Caki2 (cell line): ENCODE measurements around the gene MMP1. TPM values are rescaled to one million over a fixed set of nuclear protein-coding genes. Genes with fewer than 3 reads are reported as not detected.
"Not testable (repeated sequence)": the region's sequence is repeated elsewhere in the genome, so short reads cannot be mapped to it uniquely, and the experiment has no call there.

Experiments used
- DNase-seq: peaks from one replicate; pipeline ENCODE4 v3.0.0-alpha.2; 2015; ENCODE audit warnings: low read depth
- in situ Hi-C: cut with HindIII; loops from 2 replicates; pipeline ENCODE4 v1.10.0; 2016; ENCODE audit warnings: low sequenced_read_pairs, low pct_unique_long_range_greater_than_20kb, mixed read lengths
- total RNA-seq: library from RNA; depleted of rRNA; stranded (reverse); fragments of >200 nt; shearing (Covaris generic); gene quantifications from 2 replicates; pipeline ENCODE4 v1.2.3, GENCODE V29; 2014; ENCODE audit warnings: low replicate concordance; rRNA removed

Gene MMP1
- total RNA-seq, 1 experiment from 2014 or later, result 0.78 TPM

GRCh38 chr11:102773386-102773785, 24.6 kb downstream of the MMP1 start:
- DNase-seq, result no peak
- in situ Hi-C loops, result no loop called here

DNA sequence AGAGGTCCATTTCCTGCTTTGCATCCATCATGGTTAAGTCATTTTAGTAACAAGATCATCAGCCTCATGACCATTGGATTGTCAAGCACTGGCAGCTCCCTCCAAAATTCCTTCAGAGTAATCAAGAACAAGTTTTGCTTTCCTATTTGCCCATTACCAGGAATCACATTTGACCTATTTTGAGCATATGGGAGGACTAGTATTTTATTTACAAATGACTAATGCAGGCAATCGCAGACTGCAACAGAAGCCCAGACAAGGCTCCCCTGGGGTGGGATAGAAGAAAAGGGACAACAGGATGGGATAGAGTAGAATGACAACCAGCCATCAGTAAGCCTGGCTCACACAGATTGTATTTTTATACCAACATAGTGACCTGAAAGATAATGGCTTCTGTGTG, 26.6 kb downstream of the MMP1 start:
- in situ Hi-C loops, result no loop called here
- no peak for DNase-seq

DNA sequence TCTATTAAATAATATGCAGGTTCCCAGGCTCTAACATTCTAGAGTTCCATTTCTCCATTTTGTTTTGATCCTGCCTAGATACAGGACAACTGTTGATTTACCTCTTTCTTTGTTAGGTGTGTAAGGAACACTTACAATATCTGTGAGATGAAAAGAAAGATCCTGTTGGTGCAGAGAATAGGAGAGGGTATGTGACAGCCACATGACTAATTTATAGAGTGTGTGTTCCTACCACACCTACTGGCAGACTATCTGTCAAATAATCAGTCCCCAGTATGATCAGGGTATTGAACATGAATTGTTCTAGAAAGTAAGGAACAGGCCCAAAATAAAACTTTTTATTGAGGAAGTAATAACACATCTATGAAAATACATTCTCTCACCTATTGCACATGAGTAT, 27.8 kb downstream of the MMP1 start:
- in situ Hi-C loops, result no loop called here
- DNase-seq, result no peak

DNA sequence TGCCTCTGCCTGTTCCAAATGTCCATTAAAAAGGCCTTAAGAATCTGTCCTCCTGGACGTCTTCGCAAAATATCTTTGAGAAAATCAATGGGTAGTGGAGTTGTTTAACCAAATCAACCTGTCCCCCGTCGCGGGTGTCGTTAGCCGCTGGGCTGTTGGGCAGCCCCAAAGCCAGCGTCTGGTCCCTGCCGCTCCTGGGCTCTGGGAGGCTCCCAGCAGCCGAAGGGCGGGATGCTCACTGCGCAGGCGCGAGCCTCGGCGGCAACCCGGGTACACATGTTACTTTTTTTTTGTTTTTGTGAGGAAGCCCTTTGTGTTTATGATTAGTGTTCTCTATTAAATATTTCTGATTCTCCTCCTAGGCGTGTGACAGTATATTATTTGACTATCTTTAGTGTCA, 30.2 kb downstream of the MMP1 start:
- no peak for DNase-seq
- in situ Hi-C loops, result no loop called here

GRCh38 chr11:102763440-102763839, 34.5 kb downstream of the MMP1 start:
- no peak for DNase-seq
- in situ Hi-C loops, result no loop called here

GRCh38 chr11:102762361-102762767, 35.6 kb downstream of the MMP1 start:
- in situ Hi-C loops, result no loop called here
- DNase-seq, result peak; percentile 28

DNA sequence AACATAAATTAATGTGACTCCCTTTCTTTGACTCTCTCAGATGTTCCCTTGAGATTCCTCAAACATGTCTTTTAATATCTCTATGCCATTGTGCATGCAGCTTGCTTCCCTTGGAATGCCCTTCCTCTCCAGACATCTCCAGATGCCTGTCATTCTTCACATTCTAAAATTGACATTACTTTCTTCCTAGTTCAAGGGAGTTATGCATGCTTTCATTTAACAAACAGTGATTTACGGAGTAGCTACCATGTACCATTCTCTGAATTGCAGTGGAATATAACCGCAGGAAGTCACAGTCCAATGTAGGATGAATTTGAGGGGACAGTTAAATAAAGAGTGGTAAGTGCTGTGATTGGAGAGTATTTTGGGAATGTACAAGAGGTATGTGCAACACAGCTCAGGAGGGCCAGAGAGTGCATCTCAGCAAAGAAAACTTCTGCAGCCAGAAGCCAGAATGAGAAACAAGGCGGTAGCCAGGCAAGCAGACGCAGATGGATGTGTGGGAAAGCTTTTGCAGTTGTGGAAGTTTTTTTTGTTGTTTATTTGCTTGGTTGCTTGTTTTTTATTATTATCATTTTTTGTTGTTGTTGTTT, 36.2 kb downstream of the MMP1 start:
- in situ Hi-C loops, result no loop called here
- DNase-seq, result no peak

DNA sequence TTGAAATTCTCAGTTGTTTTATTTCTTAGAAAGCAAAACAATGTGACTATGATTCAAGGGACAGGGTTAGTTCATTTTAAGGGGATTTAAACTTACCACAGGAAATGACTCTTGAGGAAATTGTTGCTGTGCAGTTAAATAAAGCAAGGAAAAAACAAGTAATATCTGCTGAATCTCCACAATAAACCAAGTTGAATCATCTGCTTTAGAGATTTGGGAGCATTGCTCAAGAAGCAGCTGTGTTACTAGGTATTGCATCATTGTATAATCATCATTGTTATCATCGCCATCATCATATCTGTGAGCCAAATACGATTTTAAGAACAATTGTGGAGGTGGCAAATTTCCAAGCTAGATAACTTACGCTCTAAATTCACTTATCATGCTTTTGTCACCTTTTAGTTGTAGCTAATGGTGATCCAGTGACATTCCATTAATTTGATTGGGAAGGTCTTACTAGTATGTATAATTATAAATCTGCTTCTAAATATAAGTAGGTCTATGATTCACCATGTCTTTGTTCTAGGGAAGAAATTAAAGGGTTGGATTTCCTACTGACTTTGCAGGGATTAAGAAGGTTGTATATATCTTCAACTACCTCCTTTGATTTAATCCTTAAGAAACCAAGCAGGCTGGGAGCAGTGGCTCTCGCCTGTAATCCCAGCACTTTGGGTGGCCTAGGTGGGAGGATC, 37.5 kb downstream of the MMP1 start:
- in situ Hi-C loops, result no loop called here
- peak; percentile 18 for DNase-seq

DNA sequence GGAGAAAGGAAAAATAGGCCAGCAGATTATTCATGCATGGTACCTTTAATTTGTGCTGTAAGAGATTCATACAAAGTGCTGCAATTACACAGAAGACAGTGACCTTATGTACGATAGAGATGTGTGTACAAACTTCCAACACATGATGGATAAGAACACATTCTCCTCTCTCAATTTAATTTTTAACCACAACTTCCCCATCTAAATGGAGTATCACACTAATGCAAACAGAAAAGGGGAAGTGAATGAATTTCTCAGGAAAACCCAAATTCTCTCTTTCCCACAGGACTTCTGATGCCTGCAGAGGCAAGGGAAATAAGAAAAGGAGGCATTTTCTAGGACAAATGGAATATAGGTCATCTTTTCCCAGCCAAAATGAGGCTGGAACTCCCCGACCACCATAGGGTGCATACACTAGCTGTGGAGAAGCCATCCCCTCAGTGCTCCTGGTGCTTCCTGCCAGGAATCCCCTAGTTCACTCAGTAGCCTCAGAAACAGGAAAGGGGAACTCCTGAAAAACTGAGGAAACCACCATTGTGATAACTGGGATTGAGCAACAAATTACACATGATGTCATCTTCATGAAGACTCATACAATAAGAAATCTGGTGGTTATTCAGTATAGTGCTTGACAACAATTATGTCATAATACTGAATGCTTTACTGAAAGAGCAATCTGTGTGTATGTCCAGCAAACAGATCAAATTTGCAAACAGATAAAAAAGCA, 40.0 kb downstream of the MMP1 start:
- no peak for DNase-seq
- in situ Hi-C loops, result no loop called here

- no peak for DNase-seq
- in situ Hi-C loops, result no loop called here
Measured at GRCh38 chr11:102753267-102753666, 44.7 kb downstream of the MMP1 start.

DNA sequence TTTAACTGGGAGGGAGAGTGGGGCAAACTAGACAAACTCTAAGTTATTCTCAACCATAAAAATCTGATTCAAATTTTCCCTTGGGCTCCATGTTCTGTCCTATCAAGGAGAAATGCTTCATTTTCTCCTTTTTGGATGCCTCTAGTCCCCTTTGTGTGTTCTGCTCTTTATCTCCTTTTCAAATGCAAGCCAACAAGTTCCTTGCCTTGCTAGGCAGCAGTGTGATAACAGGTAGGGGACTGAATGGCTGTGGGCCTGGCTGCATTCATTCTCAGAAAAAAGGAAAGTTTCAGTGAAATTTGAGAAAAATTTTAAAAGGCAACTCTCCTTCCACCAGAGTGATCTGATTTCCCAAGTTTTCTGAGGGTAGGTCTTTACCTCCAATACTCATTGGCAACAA, 46.3 kb downstream of the MMP1 start:
- DNase-seq, result no peak
- in situ Hi-C loops, result no loop called here

GRCh38 chr11:102749101-102749722, 48.7 kb downstream of the MMP1 start:
- in situ Hi-C loops, result no loop called here
- no peak for DNase-seq

GRCh38 chr11:102746746-102747578, 51.0 kb downstream of the MMP1 start:
- DNase-seq, in situ Hi-C loops: not testable (repeated sequence)

Other genes starting within 250 kb of the MMP1 start
- gene MMP20, start 172.8 kb downstream of the MMP1 start, total RNA-seq, result not detected in 2 replicates
- not detected in 2 replicates for gene MMP27, start 92.4 kb downstream of the MMP1 start, total RNA-seq
- gene MMP8, start 73.2 kb downstream of the MMP1 start, total RNA-seq, result not detected in 2 replicates
- gene MMP10, start 17.5 kb downstream of the MMP1 start, total RNA-seq, result 2.1 TPM in 1 of 2 replicates, not detected in the other
- not detected in 2 replicates for gene MMP3, start 45.4 kb upstream of the MMP1 start, total RNA-seq
- gene MMP12, start 76.8 kb upstream of the MMP1 start, total RNA-seq, result not detected in 2 replicates
- gene MMP13, start 157.6 kb upstream of the MMP1 start, total RNA-seq, result not detected in 2 replicates